IPS-18c (cell line): ENCODE measurements around the gene ITPR2.
"Not testable (repeated sequence)": the region's sequence is repeated elsewhere in the genome, so short reads cannot be mapped to it uniquely, and the experiment has no call there.

ENCODE experiments used
- H3K4me3 ChIP-seq: 2 replicates; pipeline ENCODE4 v1.7.0; 2013; ENCODE audit warnings: low read depth, mild to moderate bottlenecking, low read length, moderate library complexity; ENCODE audit not compliant: insufficient read depth
- H3K9me3 ChIP-seq: one replicate; pipeline ENCODE4 v1.6.1; 2013; ENCODE audit warnings: mild to moderate bottlenecking, low read length, moderate library complexity; ENCODE audit not compliant: control insufficient read depth, insufficient read depth

Gene ITPR2

DNA sequence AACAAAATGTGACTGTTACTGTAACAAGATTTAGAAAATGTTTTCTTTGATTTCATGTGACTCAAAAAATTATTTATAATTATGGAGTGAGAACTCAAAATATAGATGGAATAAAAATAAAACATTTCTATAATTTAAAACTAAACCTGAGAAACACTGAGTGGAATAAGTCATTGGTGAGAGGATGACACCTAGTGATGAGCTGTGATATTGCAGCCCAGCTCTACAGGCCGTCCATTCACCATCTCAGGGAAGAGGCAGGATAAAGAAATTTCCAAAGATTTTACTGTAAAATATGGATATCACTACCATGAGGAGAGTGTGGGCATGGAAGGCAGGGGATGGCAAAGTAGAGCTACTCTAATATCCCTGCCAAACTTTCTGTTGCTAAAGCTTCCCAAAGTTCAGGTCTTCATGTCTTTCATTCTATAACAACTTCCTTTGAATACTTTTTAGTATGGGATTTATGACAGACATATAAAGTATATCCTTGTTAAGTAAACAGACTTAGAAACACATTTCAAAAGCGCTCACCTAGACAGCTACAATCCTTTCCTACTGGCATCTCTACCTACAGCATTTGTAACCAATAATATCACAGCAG lies 308.0 kb downstream of the ITPR2 start:
- Histone ChIP-seq H3K9me3 (no peaks in the 10 kb centered on the region), H3K4me3 (no peak overlapping the region)

DNA sequence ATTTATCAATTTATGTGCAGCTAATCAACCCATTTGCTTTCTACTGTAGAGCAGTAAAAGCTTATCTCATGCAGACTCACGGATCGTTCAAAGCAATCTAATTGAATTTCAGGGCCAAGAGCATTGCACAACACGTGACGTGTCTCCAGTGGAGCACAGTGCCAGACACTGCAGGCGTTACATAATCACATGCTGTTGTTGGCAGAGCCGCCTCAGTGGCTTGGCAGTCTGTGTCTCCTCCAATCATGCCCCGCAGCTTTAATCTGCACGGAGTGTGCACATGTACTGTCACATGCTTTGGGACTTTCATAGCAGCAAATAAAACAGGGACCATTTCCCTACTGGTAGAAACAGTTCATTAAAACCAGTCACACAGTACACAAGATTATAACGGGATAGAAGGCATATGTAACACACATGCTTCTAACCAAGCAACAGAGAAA lies 309.3 kb downstream of the ITPR2 start:
- Histone ChIP-seq H3K4me3 (no peak overlapping the region), H3K9me3 (no peaks in the 10 kb centered on the region)

DNA sequence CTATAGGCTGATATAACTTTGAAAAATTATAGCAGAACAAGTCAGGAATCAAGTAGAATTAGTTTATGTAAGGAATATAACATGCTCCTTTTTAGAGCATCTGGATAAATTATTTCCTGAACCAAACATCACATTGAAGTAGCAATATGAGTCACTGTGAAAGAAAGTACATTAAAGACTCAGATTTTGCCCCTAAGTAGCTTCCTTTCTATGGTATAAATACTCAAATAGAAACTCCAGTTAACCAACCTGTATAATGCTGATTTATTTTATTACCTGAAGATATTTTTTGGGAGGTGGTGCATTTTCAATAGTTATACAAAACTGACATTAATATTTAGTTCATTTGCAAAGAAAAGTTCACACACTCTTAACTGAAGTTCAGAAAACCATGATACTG lies 312.1 kb downstream of the ITPR2 start:
- H3K4me3 ChIP-seq: no peak overlapping the region
- H3K9me3 ChIP-seq: no peaks in the 10 kb centered on the region

DNA sequence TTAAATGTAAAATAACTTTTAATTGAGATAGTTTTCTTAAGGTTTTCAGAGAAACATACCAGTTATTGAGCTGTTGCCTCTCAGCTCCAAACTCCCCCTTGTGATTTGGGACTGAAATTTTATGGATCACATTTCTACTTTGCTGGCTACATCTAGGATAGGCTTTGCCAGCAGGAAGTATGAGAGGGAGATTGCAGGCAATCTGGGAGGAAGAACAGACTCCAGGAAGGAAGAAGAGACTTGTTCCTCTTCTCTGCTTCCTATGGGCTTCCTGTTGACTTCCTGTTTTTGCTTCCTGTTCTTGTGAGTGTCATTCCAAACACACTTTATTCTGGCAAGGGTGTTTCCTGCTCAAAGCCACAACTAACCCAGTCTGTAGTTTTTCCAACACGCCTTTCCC lies 312.9 kb downstream of the ITPR2 start:
- no peaks in the 10 kb centered on the region for H3K9me3 ChIP-seq
- H3K4me3 ChIP-seq: no peak overlapping the region

DNA sequence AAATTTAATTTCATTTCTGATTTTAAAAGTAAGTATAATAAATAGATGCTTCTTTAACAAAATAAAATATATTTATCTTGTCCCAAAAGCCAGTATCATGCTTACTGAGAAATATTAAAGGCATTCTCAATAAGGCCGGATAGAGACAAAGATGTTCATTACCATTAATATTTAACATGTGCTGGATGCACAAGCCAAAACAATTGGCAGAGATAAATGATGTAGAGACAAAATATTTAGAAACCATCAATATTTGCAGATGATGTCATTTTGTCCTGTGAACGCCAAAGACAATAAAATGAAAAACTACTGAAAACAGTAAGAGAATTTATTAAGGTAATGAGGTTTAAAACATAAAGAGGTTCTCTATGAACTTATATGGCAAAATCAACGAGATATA lies 313.5 kb downstream of the ITPR2 start:
- no peaks in the 10 kb centered on the region for H3K9me3 ChIP-seq
- no peak overlapping the region for H3K4me3 ChIP-seq

DNA sequence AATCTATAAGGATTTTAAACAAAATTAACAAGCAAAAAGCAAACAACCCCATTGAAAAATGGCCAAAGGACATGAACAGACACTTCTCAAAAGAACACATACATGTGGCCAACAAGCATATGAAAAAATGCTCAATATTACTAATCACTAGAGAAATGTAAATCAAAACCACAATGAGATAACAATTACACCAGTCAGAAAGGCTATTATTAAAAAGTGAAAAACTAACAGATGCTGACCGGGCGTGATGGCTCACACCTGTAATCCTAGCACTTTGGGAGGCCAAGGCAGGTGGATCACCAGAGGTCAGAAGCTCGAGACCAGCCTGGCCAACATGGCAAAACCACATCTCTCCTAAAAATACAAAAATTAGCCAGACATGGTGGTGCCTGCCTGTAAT lies 315.7 kb downstream of the ITPR2 start:
- H3K4me3 ChIP-seq, H3K9me3 ChIP-seq: not testable (repeated sequence)

DNA sequence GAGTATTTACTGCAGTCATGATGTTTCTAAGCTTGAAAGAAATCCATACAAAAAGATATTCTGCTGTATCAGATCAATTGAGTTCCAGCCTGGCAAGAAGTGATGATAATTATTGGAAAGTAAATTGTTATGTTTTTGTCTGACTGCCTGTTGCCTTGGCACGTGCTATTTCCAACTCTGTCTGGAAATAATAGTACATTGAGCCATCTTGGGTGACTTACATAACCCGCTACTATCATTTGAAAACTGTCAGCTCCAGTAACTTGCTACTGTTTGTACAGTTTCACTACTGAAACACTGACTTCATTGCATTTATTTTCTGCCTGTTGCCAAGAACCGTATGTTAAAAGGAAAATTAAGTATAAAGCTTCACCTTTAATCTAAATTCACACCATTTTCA lies 318.6 kb downstream of the ITPR2 start:
- no peak overlapping the region for H3K4me3 ChIP-seq
- H3K9me3 ChIP-seq: no peaks in the 10 kb centered on the region

DNA sequence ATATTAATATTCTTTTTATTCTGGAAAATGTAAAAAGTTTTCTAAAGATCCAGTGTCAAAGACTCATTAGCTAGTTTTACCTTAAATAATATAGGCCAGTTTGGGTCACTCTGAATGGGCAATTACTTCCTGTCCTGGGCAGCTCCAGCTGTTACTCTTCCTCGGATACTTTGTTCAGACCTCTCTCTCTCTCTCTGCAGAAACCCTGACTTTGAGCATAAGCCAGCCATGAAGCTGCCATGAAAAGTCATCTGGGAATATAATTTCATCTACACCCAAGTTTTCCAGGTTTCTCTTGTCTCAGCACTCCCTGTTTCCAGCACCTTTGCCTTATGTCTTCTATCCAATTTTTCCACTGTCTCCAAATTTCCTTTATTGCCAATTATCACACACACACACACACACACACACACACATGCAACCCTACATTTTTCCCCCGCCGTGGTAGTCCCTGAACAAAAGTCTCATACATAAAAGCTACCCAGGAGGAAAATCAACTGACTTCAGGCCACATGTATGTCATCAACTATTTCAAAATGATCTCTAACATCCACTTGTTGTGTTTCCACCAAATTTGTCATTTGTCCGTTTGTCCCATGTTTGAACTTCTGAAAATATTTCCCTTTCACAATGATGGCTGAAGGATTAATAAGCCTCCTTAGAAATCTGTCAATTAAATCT lies 319.5 kb downstream of the ITPR2 start:
- no peak overlapping the region for H3K4me3 ChIP-seq
- no peaks in the 10 kb centered on the region for H3K9me3 ChIP-seq

DNA sequence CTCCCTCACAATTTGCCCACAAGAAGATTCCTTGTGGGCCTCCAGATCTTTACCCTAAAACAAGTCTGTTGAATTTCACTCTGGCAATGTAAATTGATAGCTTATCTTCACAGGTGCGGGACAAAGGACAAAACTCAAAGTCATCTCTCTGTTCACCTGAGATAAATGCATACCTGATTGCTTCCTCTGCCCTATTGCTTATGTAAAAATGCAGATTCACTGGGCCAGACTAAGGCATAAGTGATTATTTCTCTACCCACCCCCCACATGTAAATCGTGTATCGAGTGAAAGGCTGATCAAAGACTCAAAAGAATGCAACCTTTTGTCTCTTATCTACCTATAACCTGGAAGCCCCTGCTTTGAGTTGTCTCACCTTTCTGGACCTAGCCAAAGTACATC lies 320.8 kb downstream of the ITPR2 start:
- no peaks in the 10 kb centered on the region for H3K9me3 ChIP-seq
- no peak overlapping the region for H3K4me3 ChIP-seq

DNA sequence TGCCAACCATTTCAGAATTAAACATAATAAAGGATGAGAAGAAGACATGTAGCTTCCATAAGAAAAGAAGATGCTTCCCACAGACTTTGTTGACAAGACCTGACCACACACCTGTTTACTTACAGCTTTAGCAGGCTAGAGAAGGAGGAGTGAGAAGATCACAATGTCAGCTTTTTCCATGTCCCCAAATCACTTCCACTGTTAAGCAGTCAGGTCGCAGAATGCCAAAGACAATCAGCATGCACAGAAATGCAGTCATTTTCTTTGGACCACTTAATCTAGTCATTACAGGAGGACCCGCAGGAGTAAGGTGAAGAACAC lies 322.7 kb downstream of the ITPR2 start:
- H3K4me3 ChIP-seq: no peak overlapping the region
- H3K9me3 ChIP-seq: no peaks in the 10 kb centered on the region

DNA sequence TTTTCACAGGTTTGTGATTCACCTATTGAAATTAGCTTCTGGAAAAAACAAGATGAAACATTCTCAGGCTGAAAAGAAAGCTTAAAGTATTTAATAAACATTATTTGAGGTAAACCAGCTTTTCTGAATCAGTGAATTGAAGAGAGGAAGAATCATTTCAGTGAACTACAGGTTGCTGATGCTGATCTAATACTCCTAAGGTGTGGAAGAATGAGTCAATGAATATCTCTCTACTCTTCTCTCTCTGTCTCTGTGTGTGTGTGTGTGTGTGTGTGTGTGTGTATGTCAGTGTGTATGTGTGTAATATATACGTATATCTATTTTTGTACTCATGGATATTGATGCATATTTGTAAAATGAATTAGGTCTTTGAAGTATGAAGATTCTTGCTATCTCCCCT lies 325.4 kb downstream of the ITPR2 start:
- Histone ChIP-seq H3K9me3 (no peaks in the 10 kb centered on the region), H3K4me3 (no peak overlapping the region)

DNA sequence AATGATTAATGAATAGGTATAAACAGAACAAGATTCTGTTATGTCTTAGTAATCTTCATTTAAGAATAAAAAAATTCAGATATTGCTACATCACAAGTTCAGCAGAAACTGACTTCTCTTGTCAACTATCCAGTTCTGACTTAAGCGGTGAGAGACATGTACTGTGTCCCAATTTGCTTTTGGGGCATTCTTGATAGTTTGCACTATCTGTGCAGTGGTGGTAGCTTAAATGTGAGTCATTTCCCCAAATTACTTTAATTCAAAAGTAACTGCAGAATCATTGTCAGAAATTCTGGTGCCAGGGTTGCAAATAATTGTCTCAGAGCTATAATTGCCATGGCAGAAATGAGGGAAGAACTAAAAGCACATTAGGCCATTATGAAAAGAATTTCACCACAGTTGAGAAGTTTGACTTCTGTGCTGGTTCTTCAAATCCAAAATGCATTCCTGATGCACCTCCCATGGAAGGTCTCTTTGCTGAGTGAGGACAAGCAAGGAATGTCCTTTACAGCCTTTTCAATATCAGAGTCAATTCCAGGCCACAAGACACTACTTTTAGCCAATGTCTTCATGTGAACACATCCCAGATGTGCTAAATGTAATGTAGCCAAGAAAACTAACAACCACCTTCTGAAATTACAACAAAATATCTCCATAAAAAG lies 332.9 kb downstream of the ITPR2 start:
- H3K4me3 ChIP-seq: no peak overlapping the region
- H3K9me3 ChIP-seq: no peaks in the 10 kb centered on the region

DNA sequence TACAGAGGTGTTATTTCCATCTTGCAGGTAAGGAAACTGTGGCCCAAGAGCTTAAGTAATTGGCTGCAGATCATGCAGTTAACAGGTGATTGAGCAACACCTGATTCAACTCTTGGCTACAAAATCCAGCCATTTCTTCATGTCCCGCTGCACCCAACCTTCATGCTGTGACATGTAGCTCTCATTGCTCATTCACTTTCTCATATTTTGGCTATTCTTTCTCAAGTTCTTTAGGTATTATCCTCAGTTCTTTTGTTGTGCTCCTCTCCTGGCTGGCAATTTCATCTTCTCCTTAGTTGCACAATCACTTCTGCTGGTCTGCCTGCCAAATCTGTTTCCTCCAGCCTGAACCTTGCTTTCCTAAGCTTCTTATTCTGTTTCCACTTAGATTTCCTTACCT lies 336.8 kb downstream of the ITPR2 start:
- Histone ChIP-seq H3K9me3 (no peaks in the 10 kb centered on the region), H3K4me3 (no peak overlapping the region)

DNA sequence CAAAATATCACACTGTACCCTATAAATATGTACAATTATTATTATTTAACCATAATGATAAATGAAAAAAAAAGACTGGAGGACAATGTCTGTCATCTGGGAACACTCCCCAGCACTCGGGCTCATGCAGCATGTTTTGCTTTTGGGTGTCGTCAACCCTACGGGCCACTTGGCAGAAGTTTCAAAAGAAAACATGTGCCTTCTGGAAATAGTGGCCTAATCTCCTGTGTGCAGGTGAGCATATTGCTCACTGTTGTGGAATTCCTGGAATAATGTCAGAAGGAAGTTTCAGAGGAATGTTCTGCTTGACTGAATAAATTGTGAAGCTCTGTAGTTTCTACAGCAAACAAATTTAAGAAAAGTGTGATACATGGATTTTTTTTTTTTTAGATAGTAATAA lies 339.3 kb downstream of the ITPR2 start:
- no peak overlapping the region for H3K4me3 ChIP-seq
- no peaks in the 10 kb centered on the region for H3K9me3 ChIP-seq

DNA sequence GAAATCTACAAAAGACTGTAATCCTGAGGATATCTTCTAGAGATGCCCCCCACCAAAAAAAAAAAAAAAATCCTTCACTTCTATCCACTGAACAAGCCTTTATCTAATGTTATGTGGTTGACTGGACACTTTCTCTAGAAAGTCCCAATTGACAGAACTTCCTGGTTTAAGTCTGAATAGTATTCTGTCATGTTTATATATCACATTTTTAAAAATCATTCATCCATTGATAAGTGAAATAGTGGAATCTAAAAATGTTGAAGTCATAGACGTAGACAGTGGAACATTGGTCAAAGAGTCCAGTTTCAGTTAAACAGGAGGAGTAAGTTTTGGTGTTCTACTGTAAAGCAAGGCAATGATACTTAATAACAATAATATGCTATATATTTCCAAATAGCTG lies 340.6 kb downstream of the ITPR2 start:
- H3K9me3 ChIP-seq: no peaks in the 10 kb centered on the region
- no peak overlapping the region for H3K4me3 ChIP-seq

DNA sequence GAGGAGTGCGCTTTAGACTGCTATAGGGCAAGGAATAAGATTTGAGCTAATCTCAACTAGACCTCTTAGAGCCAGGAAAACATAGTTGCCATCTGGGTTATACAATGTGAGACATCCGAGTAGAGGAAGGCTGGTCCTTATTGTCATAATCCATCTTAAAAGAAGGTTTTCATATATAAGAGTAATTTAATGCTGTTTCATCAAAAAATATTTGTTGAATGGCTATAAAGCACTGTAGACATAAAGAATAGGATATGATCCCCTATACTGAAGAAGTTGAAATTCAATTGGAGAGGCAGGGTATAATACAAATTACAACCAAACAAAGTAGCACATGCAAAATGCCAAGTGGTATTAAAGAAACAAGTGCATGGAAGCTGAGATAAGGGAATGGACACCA lies 343.1 kb downstream of the ITPR2 start:
- Histone ChIP-seq H3K9me3 (no peaks in the 10 kb centered on the region), H3K4me3 (no peak overlapping the region)

DNA sequence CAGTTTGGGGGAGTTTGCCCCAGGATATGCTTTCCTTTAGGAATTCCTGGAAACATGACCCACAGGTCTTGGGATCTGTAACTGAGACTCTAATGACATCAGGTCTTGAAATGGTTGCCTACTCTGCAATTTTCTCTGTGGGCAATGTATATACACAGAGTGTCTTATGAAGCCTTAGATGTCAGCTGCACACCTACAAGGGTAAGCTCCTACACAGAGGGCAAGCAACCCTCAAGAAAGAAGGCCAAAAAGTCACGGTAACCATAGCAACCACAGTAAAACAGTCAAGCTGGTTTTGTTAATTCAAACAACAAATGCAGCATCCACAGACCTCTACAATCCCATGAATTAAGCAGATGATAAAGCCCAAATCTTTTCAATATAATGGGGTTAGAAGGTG lies 344.6 kb downstream of the ITPR2 start:
- H3K4me3 ChIP-seq: no peak overlapping the region

DNA sequence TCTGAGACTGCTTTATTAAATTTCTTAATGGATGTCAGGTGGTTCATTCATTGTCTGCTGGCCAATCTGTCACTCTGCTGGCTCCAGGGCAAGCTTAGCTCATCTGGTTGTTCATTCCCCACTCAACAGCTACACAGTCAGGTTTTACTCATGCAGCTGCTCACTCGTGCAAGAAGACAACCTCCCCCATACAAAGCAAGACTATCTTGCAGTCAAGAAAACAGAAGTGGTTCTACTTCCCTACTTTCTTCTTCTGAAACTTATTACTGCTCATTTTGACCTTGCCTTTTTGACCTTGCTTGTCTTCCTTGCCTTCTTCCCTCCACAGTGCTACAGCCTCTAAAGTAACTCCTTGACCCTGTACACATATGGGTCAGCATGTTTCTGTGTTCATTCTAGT lies 359.7 kb downstream of the ITPR2 start:
- no peak overlapping the region for H3K4me3 ChIP-seq

More for the DNA sequence above, 344.6 kb downstream of the ITPR2 start:
- H3K9me3 ChIP-seq: no peaks in the 10 kb centered on the region

DNA sequence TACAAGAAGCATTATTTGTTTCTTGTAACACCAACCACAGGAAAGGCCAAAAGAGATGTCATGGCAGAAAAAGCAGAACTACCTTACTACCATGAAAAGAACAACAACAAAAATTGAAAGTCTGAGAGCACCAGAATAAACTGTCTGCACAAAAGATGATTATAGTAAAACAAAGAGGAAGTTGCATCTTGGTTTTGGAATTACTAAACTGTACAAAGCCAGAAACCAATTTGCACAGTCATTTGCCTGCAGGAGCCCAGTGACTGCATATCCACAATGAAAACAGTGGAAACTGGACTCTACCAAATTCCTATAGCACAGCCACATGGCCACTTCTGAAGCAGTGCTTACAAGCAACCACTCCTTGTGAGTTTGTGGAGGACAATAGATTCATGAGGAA lies 361.4 kb downstream of the ITPR2 start:
- H3K9me3 ChIP-seq: no peaks in the 10 kb centered on the region
- no peak overlapping the region for H3K4me3 ChIP-seq

More for the DNA sequence above, 359.7 kb downstream of the ITPR2 start:
- no peaks in the 10 kb centered on the region for H3K9me3 ChIP-seq
